Measurements from ENCODE around the gene STARD8.

DNA sequence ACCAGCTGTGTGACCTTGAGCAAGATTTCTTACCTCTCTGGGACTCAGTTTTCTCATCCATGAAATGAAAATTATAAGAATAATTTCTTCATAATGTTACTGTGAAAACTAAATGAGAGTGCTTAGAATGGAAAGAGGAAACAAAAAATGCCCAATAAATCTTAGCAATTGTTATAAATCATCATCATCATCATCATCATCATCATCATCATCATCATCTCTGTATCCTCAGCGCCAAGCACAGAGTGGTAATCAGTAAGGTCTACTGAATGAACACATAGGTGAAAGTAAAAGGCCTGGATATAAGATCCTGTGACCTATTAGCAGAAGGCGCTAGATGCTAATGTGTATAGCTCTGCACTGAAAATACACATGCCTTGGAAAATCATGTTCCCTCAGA, 6.8 kb upstream of the STARD8 start:
- TF ChIP-seq, protein P1, sequence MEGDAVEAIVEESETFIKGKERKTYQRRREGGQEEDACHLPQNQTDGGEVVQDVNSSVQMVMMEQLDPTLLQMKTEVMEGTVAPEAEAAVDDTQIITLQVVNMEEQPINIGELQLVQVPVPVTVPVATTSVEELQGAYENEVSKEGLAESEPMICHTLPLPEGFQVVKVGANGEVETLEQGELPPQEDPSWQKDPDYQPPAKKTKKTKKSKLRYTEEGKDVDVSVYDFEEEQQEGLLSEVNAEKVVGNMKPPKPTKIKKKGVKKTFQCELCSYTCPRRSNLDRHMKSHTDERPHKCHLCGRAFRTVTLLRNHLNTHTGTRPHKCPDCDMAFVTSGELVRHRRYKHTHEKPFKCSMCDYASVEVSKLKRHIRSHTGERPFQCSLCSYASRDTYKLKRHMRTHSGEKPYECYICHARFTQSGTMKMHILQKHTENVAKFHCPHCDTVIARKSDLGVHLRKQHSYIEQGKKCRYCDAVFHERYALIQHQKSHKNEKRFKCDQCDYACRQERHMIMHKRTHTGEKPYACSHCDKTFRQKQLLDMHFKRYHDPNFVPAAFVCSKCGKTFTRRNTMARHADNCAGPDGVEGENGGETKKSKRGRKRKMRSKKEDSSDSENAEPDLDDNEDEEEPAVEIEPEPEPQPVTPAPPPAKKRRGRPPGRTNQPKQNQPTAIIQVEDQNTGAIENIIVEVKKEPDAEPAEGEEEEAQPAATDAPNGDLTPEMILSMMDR (IDR thresholded peaks at IDR 0.05 in 8 of 11, conservative IDR thresholded peaks at IDR 0.05 in 3 of 11) = no peak
- TF ChIP-seq POLR2A (IDR thresholded peaks at IDR 0.05) (no peak), POLR2AphosphoS5 (IDR thresholded peaks at IDR 0.05) (no peak)
